SIG-M5 treated with dmso at 0.1 percent for 504 hours (cell line): ENCODE measurements around the gene KLHL6.
A peak's percentile ranks its signal among the peaks of the same experiment; 100 is the strongest.
"Not testable (repeated sequence)": the region's sequence is repeated elsewhere in the genome, so short reads cannot be mapped to it uniquely, and the experiment has no call there.

Experiments
- DNase-seq: peaks from one replicate; lab custom pipeline; 2025; ENCODE audit not compliant: unreplicated experiment; lab: John Stamatoyannopoulos, UW

The KLHL6 gene

DNA sequence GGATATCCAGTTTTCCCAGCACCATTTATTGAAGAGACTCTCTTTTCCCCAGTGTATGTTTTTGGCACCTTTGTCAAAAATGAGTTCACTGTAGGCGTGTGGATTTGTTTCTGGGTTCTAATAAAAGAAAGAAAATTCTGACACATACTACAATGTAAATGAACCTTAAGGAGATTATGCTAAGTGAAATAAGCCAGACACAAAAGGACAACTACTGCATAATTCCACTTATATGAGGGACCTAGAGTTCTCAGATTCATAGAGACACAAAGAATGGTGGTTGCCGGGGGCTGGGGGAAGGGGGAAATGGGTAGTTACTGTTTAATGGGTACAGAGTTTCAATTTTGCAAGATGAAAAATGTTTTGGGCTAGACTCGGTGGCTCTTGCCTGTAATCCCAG is 14.7 kb upstream of the KLHL6 start:
- DNase-seq, result not testable (repeated sequence)

DNA sequence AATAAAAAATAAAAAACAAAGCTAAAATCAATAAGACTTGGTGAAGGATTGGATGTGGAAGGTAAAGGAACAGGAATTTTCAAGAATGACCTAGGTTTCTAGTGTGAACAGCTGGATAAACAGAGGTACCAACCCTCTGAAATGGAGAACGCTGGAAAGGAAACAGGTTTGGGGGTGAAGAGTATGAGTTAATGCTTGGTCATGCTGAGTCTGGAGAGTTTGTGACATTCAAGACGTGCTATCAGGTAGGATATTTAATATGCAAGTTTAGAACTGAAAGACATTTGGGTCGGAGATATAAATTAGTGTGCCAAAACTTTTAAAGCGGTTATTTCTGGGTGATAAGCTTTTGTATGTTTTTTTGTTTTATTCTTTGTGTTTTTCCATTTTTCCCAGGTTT is 11.4 kb upstream of the KLHL6 start:
- no peak for DNase-seq

DNA sequence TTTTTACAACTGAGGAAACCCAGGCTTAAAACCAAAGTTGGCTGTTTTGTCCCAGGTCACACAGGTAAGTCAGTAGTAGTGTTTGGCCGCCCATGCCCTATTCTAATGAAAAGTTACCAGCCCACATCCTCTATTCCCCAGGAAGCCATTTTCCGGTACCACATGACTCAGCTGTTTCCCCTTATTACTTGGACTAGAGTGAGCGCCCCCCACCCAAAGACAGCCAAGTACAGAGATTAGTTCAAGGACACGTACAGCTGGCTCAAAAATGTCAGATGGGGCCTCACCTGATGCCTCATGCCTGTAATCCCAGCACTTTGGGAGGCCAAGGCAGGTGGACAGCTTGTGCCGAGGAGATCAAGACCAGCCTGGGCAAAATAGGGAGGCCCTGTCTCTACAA is 8.5 kb upstream of the KLHL6 start:
- DNase-seq, result no peak

DNA sequence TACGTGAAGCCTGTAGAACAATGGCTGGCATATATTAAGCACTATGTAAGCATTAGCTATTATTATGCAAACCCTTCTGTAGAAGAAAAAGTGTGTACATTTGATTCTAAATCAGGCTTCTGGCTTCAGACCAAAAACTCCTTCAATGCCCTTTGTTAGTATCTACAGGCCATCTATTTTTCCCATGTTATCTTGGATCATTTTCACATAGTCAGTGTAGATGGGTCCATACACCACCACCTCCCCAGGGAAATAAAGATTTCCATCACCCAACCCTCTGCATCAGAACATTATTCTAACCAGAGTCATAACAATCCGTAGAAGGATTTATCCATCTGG is 8.0 kb upstream of the KLHL6 start:
- no peak for DNase-seq

DNA sequence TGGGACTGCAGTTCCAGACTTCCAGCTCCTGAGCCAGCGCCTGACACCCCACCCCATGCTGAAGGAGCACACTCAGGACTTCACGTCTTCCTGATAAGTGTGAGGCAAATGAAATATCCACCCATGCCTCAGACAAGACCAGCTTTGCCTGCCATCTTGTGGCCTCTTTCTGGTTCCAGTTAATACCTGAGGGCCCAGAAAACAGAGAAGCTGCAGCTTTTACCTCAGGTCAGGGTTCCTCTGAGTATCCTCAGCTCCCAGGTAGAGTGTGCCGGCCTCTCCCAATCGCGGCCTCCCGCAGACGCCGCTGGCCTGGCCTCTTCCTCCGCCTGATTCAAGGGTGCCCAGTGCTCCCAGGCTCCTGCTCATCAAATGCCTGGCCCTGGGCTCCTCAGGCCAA is 5.1 kb upstream of the KLHL6 start:
- peak; percentile 22 for DNase-seq

DNA sequence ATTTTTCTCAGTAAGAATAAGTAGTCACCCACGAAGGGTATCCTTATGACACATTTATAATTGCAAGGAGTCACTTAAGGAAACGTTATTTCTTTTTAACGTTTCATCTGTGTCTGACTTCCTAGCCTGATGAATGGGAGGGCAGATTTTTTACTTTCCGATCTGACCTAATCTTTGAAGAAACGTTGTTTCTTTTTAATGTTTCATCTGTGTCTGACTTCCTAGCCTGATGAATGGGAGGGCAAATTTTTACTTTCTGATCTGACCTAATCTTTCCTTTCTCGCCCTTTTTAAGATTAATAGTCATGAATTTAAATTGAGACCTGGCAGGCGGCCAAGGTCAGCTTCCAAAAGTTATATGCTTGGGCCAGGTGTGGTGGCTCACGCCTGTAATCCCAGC is 3.0 kb upstream of the KLHL6 start:
- DNase-seq, result no peak

DNA sequence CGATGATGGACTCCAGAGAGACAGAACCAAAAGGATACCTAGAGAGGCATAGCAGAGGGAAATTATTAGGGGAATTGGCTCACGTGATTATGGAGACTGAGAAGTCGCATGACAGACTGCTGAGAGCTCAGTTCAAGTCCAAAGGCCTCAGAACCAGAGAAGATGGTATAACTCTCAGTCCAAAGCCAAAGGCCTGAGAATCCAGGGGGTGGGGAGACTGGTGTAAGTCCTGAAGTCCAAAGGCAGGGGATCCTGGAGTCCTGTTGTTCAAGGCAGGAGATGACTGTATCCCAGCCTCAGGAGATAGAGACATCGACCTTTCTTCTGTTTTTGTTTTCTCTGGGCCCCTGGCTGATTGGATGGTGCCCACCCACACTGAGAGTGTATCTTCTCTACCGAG is 1.2 kb upstream of the KLHL6 start:
- no peak for DNase-seq

DNA sequence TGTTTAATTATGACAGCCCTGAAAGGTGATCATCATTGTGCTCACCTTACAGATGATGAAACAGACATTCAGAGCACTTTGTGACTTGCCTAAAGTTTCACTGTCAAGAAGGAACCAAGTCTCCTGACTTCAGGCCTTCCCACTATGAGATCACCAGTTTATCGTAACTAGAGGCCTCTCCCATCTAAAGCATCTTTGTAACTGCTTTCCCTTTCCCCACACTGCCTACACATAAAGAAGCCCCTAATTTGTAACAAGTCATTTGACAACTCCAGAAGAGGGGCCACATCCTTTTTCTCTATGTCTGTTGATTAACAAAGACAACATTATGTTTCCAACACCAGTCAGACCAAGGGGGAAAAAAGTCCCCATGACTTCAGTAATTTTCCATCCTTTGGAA is 1.1 kb downstream of the KLHL6 start:
- DNase-seq, result peak; percentile 70

DNA sequence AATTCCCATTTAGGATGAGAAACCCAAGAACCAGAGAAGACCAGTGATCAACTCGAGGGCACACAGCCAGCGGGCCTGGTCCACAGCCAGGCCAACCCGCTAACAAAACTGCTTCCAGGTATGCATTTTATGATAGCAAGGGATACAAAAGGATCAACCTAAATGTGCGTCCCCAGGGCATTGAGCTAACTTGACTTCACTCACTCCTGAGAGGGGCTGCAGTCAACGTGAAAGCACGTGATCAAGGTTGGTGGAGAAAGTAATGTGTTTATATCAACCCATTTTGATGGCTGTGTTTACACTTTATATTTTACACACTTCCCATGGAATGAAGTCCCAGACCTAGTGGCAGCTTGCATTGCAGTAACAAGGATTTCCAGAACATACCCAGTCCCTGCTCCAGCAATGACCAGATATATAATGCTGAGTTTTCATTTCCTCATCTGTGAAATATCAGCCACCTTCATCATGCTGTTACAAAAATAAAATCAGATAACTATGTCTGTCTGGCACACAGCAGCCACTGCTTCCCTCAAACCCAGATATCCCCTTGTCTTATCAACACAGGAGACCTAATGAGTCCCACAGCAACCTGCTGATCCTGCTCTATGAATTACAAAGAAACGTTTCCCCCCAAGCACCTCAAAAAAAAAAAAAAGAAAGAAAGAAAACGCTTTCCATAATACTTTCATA is 2.0 kb downstream of the KLHL6 start:
- no peak for DNase-seq

DNA sequence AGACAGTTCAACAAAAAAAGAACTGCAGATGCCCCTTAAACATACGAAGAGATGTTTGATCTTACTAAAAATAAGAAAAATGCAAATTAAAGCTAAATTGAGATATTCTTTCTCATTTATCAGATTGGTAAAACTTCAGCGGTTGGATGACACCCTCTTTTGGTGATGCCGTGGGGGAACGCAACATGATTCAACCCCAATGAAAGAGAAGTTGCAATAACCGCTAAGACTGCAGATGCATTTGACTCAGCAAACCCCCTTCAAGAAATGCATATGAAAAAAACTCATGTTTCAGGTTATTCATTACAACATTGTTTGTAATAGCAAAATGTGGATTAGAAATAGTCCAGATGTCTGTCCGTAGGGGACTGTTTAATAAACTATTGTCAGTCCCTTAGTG is 3.6 kb downstream of the KLHL6 start:
- peak; percentile 55 for DNase-seq

DNA sequence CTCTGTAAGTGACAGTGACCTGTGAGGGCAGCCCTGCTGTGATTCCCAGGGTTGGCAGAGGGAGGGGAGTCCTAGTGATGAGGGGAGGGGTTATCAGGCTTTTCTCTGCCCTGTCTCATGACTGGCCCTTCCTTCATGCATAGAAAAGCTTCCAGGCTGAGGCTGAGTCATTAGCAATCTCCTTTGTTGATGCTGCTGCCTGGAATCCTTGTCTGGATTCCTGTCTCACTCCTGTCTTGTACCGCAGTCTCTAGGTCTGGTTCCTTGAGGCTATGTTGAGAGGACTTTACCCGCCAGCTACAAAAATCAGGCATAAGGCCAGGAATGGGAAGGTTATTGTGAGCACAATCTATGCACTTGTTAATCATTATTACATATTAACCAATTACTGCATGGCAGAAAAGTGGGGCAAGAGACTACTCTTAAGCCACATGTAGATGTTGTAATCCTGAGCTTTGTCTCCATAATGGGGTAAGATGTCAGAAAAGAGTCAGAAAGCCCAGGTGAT is 7.2 kb downstream of the KLHL6 start:
- DNase-seq, result no peak

DNA sequence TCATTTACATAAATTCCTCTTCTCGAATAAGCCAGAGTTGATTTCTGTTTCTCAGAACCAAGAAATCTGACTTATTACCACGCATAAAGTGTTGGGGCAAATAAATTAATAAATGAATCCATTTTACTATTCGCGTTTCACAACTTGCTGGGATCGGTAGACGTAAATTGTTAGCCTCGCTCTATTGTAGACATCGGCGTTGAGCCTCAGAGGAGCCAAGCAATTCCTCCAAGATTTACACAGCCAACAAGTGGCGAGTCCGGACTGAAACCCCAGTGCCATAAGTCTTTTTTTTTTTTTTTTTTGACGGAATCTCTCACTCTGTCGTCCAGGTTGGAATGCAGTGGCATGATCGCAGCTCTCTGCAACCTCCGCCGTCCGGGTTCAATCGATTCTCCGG is 8.9 kb downstream of the KLHL6 start:
- no peak for DNase-seq

DNA sequence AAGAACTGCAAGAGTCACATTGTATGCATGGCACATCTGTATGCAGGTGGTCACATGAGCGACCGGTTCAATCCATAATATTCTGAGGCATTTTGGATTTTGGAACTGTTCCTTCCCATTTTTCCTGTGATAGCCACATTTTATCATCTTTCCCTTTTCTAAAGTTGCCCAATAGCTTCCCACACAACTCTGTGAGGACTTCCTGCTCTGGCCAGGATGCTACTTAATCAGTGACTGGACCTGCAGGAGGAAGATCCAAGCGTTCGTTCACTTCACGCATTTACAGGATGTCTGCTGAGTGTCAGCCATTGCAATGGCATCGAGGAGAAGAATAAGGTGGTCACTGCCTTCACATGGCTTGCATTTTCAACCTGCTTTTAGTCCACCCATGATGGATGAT is 9.8 kb downstream of the KLHL6 start:
- DNase-seq, result no peak

DNA sequence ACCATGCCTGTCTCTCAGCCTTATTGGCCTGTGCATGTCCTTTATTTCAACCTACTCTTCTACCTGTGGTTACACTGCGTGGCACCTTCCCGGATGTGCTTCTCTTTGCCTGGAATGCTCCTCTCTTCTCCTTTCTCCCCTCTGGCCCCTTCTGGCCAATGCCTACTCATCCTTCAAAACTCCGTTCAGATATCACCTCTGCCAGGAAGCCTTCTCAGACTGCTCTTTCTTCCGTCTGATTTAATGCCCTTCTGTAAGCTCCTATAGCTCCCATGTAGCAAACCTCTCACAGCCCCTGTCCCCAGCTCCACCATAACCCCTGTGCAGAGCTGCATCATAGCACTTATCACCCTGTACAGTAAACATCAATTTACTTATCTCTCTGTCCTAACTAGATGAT is 13.2 kb downstream of the KLHL6 start:
- DNase-seq, result no peak

DNA sequence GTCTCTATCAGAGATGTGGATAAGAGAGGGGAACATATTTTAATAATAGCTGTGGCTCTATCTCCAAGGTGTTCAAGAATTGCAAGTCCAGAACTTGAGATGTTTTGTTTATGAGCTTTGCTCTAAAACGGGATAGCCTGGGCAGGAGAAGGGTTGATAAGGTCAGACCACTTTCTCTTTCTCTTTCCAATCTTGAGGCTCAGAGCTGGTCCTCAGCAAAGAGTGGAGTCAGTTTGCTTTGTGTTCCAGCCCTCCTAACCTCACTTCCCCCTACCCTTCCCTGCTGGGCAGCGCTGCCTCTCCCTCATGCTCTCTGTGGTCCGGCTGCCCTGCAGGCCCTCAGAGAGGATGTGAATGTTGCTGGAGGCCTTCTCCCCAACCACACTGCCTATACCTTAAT is 13.8 kb downstream of the KLHL6 start:
- DNase-seq, result no peak

DNA sequence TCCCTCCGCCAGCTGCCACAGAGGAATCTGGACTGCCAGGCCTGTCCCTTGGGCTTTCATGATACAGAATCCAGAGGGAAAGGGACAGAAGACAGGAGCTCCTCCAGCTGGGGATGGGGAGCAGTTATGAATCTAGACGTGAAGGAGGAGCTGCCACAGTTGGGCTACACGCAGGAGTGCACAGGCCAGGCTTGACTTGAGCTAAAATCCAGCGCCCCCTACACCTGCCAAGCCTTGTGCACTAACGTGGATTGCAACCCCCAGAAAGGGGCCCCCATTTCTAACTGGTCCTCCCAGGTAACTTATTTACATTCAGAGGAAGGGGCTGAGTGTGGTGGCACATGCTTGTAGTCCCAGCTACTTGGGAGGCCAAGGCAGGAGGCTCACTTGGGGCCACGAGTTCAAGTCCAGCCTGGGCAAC is 14.3 kb downstream of the KLHL6 start:
- DNase-seq, result no peak

DNA sequence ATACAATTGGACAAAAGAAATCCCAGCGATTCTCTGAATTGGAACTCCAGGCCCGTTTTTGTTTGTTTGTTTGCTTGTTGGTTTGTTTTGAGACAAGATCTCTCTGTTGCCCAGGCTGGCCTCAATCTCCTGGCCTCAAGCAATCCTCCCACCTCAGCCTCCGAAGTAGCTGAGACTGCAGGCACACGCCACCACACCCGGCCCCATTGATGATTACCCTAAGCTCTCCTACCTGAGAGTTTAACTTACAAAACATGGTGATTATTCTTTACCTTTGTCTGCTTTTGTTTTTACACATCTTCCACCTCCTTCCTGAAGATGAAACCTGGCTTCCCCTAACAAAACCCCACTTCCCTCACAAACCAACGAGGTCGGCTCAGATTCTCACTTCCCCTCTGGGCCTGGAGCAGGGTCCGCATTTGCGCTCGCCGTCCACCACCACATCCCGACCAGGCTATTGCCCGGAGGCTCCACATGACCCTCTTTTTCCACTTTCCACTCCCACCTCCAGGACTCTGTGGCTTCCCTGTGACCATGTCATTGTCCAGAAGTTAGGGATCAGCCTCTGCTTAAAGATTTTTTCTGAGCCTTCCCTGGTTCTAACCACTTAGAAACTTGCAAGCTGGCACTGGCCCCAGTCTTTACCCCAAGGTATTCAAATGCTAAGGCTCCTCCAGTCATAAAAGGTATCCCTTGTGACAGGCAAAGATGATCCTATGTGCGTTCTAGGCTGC is 14.8 kb downstream of the KLHL6 start:
- peak; percentile 61 for DNase-seq

DNA sequence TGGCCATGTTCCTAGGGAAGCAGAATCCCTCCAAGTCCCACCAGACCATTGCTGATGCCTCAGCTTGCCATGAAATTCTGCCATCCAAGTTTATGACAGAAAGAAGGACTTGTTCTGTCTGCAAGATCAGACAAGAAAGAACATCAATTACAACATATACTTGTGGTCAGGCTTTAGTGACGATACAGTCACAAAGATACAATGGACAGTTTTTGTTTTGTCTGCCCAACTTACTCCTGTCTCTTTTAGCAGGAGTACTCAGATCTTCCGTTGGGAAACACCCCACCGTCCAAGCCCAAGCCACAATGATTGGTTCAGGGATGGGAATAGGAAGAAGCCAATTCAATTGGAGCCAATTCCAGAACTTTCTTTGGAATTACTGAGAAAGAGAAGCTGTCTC is 15.7 kb downstream of the KLHL6 start:
- peak; percentile 26 for DNase-seq

DNA sequence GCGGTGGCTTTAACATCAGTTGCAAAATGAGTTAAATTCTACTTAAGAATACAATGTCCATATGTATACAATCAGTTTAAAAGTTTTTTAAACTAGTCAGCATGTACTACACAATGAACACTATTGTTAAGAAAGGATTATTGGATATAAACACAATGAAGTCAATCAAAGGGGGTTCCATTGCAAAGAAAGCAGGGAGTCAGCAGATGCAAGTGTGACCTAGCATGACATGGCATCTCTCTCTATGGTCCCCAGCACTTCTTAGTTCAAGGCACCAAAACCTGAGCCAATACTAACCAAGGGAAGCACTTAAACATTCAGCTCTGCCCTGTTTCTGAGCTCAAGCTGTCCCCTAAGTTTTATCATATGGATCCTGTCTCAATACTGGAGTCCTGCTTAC is 17.0 kb downstream of the KLHL6 start:
- DNase-seq, result no peak

DNA sequence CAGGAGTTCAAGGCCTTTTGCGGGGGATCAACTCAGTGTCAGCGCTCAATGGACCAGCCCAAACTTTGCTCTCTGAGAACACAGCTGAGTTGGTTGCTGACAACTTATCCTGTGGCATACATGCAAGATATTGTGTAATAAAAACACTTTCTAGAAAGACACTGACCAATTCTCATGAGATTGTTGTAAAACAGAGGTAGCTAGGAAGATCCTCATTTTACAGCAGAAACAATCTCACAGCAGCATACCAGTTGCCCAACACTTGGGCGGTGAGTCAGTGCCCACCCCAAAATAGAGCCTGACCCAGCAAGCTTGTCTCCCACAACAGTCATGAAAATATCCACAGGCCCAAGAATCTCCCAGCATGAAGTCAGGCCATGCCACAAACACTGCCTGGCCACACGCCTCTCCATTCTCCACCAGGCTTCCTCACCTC is 18.2 kb downstream of the KLHL6 start:
- DNase-seq, result peak; percentile 97

DNA sequence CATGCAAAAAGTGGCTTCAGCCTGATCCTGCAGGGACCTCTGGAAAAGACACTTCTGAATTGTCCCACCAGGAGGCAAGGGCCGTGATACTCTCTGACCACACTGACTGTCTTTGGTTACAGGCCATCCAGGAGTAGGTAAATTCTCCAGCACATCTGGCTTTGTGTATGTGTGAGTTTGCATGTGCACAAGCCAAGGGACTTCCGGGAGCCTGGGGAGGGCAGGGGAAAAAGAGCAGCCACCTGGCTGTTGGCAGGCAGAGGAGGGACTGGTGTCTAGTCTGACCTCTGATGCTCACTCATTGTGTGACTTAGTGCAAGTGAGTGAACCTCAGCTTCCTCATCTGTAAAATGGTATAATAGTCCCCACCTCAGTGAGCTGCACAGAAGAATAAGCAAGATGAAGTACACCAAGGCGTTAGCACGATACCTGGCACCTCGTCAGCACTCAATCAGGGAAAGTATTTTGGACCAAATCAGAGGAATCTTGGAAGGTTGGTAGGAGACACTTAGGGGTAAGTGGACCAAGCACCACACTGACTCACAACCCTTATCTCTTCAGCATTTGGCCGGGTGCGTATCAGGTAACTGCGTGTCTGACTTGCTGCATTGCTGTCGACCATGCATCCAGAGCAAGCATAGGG is 19.1 kb downstream of the KLHL6 start:
- no peak for DNase-seq

DNA sequence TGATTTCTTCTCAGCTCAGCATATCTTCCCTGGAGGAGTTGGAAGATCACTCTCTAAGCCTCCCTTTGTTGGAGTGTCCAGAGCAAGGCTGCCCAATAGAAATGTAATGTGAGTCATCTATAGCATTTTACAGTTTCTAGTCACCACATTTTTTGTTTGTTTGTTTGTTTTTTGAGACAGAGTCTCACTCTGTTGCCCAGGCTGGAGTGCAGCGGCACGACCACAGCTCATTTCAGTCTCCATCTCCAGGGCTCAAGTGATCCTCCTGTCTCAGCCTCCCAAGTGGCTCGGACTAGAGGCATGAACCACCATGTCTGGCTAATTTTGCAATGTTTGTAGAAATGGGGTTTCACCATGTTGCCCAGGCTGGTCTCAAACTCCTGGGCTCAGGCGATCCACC is 21.3 kb downstream of the KLHL6 start:
- DNase-seq, result no peak
